ENCODE measurements around the gene TENT5C.

GRCh38 chr1:117576236-117576635, 29.6 kb upstream of the TENT5C start:
- no peak for TF ChIP-seq EZH2phosphoT487 (IDR thresholded peaks at IDR 0.05; ENCODE audit: borderline replicate concordance, low read depth)
- TF ChIP-seq TAF1 (IDR thresholded peaks at IDR 0.05; ENCODE audit: borderline replicate concordance, low read depth, low read length), result no peak
- no peak for TF ChIP-seq CHD2 (IDR thresholded peaks at IDR 0.05; ENCODE audit: low read length, partially characterized antibody)
- no peak for TF ChIP-seq RAD21 (IDR thresholded peaks at IDR 0.05; ENCODE audit: low read length)
- no peak for TF ChIP-seq SIN3A (IDR thresholded peaks at IDR 0.05; ENCODE audit: borderline replicate concordance, low read depth, low read length)
- no peak for TF ChIP-seq REST (IDR thresholded peaks at IDR 0.05; ENCODE audit: low read depth, low read length)
- no peak for TF ChIP-seq CTCF (IDR thresholded peaks at IDR 0.05)
- TF ChIP-seq YY1 (IDR thresholded peaks at IDR 0.05; ENCODE audit: low read depth), result no peak
- TF ChIP-seq SMC3 (IDR thresholded peaks at IDR 0.05; ENCODE audit: low read depth, low read length), result no peak
